NCI-H2196 treated with DMSO at 0.1 percent for 48 hours (cell line): ENCODE measurements around the gene KRTAP4-7.
"Not testable (repeated sequence)": the region's sequence is repeated elsewhere in the genome, so short reads cannot be mapped to it uniquely, and the experiment has no call there.

ENCODE experiments used
- DNase-seq: peaks from one replicate; lab custom pipeline; 2025; ENCODE audit not compliant: unreplicated experiment; lab: John Stamatoyannopoulos, UW

Gene KRTAP4-7

DNA sequence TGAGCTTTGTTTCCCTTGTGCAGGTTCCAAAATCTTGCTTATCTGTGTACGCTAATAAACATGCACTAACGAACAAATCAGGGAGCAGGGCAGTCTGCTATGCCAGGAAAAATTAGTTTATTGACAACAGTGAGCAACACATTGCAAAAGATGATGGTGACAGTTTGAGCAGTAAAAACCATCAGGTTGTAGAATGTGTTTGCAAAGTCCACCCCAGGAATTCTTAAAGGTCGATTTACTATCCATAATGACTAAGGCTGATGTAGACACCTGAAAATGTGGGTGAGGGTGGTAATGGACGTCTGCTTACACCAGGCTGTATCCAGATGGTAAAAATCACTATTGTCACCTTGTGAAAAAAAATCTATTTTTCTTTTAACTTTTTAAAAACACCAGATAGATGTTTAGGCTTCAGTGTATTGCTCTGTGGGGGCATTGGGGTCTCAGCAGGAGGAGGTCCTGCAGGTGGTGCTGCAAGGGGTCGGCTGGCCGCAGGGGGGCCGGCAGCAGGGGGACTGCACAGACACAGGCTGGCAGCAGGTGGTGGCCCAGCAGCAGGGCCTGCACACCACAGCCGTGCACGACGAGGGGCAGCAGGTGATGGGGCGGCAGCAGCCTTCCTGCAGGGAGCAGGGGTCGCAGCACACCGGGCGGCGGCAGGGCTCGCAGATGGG is 18.8 kb upstream of the KRTAP4-7 start:
- DNase-seq, result not testable (repeated sequence)

DNA sequence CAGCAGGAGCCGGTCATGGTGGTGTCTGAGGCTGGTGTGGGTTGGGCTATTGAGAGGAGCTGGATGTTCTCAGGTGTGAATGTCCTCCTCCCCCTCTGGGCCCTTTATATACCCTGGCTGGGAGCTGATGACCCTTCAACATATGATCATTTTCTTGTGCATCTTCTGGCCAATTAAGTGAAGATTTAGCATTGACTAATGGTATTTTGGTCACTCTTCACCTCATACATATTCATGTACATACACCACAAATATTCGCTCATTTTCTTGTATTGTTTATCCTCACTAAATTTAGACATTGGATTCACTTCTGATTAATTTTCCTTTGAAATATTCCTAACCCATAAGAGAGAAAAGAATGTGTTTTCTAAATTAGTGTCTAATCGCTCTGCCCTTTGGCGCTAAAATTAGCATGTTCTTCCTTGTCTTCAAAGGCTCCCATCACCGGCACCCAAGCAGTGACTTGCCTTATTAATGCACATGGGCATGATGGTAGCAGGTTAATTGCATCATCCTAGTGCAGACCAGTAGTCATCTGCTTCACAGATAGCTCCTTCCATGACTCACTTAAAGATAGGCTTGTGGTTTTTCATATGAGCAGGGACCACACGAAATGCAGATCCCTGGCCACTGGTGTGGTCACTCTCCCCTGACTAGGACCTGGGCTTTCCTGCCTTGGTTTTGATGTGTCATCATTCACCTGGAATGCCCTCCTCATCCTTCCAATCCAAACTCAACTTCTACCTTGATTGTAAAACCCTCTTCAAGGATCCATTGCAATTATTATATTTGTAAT is 17.9 kb upstream of the KRTAP4-7 start, which contains the start of gene KRTAP2-4:
KRTAP2-4 (minus strand) TSS at position 51 of the 796 bp plus-strand sequence; CDS start at position 17, 34 bp downstream.
- no peak for DNase-seq

DNA sequence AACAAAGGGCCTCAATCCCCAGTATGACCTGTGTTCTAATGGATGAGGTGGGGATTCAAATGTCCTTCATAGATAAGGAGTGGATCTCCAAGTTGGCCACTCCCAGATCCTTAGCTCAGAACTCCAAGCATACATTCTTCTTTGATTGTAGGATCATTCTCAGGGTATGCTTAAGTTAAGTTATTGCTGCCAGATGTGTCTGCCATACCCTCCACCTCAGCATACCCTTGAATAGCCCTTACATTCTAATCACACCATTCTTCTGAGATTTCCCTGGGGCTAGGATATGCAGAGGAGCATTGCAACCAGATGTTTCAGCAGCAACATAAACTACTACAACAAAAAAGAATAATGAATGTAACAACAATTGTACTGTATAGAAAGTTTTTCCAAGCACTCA is 16.7 kb upstream of the KRTAP4-7 start:
- DNase-seq, result no peak

DNA sequence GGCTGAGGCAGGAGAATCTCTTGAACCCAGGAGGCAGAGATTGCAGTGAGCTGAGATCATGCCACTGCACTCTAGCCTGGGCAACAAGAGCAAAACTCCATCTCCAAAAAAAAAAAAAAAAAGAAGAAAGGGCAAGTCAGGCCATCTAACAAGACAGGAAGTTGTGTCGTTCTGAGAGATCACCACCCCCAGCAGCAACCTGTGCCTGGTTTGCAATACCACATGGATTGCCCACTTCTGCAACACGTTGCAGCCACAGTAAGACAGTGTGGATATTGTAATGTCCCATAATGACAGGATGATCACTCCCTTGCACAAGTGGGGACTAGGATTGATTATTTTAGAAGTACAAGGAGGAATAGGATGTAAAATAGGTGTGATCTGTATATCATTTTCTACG is 14.9 kb upstream of the KRTAP4-7 start:
- no peak for DNase-seq

DNA sequence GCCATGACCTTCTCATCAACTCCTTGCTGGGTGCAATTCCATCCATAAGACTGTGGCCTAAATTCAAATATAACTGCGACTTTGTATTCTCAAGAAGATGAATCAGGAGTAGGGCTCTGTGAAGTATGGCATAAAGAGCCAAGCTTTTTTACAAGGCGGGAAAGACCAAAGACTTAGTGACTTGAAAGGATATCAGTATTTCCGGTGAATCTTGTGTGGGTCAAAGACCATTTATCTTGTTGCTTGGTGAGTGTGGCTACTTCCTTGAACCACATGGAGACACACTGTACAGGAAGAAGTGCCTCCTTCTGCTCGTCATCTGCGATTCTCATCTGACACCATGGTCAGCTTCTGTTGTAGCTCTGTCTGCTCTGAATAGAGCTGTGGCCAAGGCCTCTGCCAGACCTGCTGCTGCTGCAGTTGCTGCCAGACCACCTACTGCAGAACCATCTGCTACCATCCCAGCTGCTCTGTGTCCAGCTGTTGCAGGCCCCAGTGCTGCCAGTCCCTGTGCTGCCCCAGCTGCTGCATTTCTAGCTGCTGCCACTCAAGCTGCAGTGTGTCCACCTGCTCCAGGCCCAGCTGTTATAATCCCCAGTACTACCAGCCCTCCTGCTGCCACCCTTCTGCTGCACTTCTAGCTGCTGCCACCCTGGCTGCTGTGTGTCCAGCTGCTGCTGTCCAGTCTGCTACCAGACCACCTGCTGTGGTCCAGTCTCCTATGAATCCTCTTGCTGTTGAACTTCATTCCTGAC is 12.2 kb upstream of the KRTAP4-7 start:
- no peak for DNase-seq

DNA sequence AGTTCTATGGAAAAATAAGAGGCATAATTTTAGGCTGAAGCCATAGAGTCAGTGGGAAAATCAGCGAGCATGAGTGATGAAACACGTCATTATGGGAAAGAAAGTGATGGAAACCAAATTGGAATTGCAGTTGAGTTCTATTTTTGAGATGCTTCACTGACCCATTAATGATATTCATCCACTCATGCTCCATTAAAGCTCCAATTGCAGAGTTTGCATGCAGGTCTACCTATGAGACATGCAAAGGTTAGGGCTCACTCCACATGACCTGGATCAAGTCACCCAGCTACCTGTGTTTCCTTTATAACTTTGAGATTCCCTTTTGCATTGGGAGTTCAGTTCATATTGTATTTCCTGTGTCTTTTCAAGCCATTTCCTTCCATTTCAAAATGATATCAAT is 10.3 kb upstream of the KRTAP4-7 start:
- DNase-seq, result no peak

DNA sequence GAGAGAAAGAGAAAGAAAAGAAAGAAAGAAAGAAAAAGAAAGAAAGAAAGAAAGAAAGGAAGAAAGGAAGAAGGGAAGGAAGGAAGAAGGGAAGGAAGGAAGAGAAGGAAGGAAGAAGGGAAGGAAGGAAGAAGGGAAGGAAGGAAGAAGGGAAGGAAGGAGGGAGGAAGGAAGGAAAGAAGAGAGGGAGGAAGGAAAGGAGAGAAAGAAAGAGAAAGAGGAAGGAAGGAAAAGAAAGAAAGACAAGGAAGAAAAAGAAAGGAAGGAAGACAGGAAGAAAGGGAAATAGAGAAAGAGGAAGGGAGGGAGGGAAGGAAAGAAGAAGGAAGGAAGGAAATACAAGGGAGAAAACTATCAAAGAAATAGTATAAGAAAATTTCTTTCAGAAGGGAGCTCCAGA is 7.2 kb upstream of the KRTAP4-7 start:
- no peak for DNase-seq

DNA sequence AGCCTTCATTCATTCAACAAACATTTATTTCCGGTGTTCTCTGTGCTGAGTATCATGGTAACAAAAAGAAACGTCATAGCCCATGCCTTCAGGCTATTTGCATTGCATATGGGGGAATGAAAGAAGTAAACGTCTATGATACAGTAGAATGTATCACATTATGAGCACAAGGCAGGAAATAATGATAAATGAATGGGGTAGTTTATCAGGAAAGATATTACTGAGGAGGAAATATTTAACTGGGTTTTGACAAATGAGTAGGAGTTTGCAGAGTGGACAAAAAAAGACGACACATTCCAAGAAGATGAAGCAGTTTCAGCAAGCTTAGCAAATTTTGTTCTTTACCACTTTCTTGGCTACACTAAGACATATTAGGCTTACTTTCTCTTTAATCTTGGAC is 1.3 kb upstream of the KRTAP4-7 start:
- DNase-seq, result no peak

DNA sequence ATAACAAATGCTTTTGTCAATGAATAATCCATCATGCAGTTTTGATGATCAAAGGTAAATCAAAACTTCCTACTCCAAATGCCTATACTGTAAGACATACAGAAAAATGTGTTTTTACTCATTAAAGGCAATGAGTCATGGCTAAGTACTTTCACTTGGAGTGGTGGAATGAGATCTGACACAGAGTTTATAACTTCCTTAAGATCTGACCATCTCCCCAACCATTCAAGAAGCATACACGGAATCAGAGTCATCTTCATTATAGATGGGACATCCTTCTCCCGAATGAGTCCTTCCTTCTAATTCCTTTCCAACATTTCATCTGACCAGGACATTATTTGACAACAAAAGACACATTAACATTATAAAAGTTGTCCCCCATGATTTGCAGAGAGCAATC is 523 bp upstream of the KRTAP4-7 start:
- not testable (repeated sequence) for DNase-seq

DNA sequence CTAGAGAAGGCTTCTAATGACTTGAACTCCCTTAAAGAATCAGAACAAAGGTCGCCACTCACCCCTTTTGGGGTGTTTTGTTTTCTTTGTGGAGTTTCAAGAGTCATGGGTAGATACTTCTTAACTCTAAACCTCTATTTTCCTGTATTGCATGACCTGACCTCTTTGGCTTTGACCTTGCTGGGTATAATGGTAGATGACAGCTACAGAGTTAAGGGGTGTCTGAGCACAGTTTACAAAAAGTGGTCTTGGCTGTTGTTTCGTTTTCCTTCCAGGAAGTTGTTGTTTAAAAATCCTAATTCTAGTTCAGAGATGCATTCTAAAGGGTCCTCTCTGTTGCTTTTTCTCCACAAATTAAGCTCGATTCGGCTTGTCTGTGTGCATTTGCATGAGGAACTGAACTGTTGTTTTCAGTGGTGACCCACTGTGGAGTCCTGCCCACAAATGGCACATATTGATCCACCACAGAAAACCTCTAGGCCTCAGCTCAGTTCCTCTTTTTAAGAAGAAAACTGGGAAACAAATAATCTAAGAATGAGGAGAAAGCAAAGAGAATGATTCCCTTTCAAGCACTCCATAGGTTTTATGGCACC is 4.9 kb downstream of the KRTAP4-7 start:
- DNase-seq, result not testable (repeated sequence)

DNA sequence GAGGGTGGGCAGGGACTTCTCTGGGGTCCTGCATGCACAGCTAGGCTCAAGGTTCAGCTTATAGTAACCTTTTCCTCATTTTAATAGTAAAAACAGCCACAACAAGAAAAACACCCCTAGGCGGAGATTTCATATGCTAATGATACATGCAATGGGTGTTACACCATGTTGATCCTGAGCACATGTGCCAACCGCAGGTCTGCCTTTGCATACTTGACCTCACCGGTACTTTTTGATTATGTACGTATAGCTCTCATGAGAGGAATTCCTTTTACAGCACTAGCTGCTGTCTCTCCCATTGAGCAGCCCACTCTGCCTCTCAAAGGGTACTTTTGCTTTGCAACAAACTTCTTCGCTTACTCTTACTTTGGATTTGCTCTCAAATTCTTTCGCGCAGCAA is 12.1 kb downstream of the KRTAP4-7 start:
- no peak for DNase-seq

DNA sequence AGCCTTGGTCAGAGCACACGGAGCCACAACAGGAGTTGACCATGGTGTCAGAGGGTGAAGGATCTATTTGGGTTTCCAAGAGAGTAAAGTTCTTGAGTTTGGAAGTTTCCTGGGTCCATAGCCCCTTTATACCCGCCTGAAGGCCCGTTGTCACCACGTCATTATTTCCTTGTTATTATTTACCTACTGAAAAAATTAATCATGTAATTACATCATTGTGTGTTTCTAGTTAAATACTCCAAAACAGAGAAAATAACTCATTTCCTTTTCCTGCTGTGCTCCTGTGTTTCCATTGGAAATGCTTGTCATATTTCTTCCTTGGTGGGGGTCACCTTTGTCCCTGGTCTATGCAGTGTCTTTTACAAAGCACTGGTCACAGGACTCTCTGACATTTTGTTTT is 14.1 kb downstream of the KRTAP4-7 start, which contains the start of gene KRTAP4-8:
KRTAP4-8 (minus strand) TSS at position 101 of the 400 bp plus-strand sequence; CDS start at position 43, 58 bp downstream.
- DNase-seq, result no peak

DNA sequence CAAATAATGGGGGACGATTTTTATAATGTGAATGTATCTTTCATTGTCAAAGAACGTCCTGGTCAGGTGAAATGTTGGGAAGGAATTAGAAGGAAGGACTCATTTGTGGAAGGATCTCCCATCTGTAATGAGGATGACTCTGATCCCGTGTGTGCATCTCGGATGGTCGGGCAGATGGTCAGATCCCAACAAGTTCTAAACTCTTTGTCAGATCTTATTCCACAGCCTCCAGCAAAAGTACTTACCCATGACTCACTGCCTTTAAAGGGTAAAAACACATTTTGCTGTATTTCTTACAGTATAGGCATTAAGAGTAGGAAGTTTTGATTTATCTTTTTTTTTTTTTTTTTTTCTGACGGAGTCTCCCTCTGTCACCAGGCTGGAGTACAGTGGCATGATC is 14.5 kb downstream of the KRTAP4-7 start:
- no peak for DNase-seq

DNA sequence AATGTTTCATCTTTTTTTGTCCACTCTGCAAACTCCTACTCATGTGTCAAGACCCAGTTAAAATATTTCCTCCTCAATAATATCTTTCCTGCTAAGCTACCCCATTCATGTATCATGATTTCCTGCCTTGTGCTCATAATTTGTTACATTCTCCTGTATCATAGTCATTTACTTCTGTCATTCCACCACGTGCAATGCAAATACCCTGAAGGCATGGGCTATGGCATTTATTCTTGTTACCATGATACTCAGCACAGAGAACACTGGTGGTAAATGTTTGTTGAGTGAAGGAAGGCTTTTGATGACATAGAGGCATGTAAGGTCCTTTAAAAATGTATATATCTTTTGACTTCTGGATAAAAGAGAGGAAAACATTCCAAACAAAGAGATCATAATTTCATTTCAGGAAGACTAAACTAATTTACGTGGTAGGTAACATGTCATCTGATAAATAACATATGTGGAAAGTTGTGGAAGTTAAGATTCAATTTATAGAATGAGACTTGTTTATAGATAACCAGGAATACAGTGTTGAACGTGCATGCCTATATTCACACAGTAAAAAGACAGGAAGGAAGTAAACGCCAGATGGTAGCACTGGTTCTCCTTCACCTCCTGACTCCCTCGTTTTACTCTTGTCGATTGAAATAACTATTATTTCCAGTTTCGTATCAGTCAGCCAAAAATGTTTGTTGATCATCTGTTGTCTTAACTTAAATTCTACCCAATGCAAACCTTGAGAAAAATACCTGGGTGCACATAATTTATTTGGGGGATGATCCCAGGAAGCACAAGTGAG is 15.9 kb downstream of the KRTAP4-7 start:
- not testable (repeated sequence) for DNase-seq

DNA sequence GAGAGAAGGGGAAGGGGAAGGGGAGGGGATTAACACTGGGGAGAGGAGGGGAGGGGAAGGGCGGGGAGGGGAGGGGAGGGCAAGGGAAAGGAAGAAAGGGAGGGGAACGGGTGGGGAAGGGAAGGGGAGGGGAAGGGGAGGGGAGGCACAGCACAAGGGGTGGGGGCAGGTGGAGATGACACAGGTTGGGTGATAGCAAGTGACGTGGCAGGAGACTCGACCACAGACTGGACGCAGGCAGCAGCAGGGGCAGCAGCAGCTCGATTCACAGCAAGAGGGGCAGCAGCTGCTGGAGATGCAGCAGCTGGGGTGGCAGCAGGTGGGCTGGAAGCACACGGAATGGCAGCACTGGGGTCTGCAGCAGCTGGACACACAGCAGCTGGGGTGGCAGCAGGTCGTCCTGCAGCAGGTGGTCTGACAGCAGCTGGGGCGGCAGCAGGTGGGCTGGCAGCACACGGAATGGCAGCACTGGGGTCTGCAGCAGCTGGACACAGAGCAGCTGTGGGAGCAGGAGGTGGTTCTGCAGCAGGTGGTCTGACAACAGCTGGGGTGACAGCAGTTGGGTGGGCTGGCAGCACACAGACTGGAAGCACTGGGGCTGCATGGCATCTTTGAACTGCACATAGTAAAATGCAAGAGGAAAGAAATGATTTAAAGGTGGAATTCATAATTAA is 17.8 kb downstream of the KRTAP4-7 start, which contains the start of gene KRTAP4-16:
KRTAP4-16 (minus strand) TSS at position 624 of the 674 bp plus-strand sequence; CDS start at position 624, 0 bp downstream.
- DNase-seq, result no peak

DNA sequence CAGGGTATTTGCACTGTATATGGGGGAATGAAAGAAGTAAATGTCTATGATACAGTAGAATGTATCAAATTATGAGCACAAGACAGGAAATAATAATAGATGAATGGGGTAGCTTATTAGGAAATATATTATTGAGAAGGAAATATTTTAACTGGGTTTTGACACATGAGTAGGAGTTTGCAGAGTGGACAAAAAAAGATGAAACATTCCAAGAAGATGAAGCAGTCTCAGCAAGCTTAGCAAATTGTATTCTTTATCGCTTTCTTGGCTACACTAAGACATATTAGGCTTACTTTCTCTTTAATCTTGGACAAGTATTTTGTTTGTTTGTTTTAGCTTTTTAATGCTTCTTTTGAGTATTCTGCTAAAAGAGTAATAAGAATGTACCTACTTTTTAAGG is 19.9 kb downstream of the KRTAP4-7 start:
- no peak for DNase-seq

DNA sequence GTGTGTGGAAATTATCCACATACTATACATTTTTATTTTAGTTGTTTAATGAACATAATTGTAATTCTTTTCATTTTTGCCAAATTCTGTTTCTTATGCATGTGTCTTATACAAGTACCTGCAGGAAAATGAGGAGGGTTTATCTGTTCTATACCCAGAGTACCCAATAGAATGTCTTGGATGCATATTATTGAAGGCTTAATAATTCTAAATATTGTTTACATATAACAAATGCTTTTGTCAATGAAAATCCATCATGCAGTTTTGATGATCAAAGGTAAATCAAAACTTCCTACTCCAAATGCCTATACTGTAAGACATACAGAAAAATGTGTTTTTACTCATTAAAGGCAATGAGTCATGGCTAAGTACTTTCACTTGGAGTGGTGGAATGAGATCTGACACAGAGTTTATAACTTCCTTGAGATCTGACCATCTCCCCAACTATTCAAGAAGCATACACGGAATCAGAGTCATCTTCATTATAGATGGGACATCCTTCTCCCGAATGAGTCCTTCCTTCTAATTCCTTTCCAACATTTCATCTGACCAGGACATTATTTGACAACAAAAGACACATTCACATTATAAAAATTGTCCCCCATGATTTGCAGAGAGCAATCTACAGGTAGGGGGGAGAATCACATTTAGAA is 20.6 kb downstream of the KRTAP4-7 start:
- not testable (repeated sequence) for DNase-seq

DNA sequence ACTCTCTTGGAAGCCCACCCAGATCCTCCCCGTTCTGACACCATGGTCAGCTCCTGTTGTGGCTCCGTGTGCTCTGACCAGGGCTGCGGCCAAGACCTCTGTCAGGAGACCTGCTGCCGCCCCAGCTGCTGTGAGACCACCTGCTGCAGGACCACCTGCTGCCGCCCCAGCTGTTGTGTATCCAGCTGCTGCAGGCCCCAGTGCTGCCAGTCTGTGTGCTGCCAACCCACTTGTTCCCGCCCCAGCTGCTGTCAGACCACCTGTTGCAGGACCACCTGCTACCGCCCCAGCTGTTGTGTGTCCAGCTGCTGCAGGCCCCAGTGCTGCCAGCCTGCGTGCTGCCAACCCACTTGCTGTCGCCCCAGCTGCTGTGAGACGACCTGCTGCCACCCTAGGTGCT is 21.4 kb downstream of the KRTAP4-7 start, which contains the start of gene KRTAP4-9:
KRTAP4-9 (plus strand) TSS at position 43 of the 400 bp plus-strand sequence; CDS start at position 43, 0 bp downstream.
- not testable (repeated sequence) for DNase-seq

DNA sequence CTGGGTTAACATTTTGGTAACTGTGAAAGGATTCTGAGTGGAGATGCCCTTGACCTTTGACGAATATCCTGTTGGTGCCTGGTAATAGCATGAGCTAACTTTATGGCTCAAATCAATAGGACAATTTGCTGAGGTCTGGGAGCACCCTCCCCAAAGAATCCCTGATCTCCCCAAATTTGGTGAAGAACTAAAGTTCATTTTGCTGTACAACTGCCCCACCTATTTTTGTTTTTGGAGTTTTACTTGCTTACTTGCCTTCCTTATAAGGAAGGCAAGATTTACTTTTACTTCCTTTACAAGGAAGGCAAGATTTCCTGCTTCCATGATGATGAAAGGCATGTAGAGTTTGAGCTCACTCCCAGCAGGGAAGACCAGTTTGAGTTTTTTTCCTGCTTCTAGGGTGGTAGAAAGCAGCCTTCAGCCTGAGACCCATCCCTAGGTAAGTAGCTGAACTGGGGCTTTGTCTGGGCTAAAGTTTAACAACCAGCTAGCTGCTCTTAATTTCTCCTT is 24.0 kb downstream of the KRTAP4-7 start:
- no peak for DNase-seq
